Glutamatergic neuron (in vitro differentiated cells): ENCODE results near the gene FCSK. TPM values are rescaled to one million over a fixed set of nuclear protein-coding genes. Genes with fewer than 3 reads are reported as not detected.

Source experiments
- DNase-seq: peaks from one replicate; pipeline ENCODE4 v3.0.0; 2022
- H3K27ac Mint-ChIP-seq: one replicate; pipeline ENCODE4 v1.8.0; 2020; ENCODE audit warnings: mild to moderate bottlenecking, mixed read lengths, inconsistent platforms; ENCODE audit not compliant: unreplicated experiment
- H3K27me3 Mint-ChIP-seq: one replicate; pipeline ENCODE4 v1.8.0; 2020; ENCODE audit warnings: mild to moderate bottlenecking, moderate library complexity, mixed read lengths, inconsistent platforms; ENCODE audit not compliant: unreplicated experiment
- H3K36me3 Mint-ChIP-seq: one replicate; pipeline ENCODE4 v1.8.0; 2020; ENCODE audit warnings: mild to moderate bottlenecking, mixed read lengths, inconsistent platforms; ENCODE audit not compliant: unreplicated experiment
- H3K4me1 Mint-ChIP-seq: one replicate; pipeline ENCODE4 v1.8.0; 2020; ENCODE audit warnings: mild to moderate bottlenecking, low read depth, mixed read lengths, inconsistent platforms; ENCODE audit not compliant: unreplicated experiment
- H3K4me3 Mint-ChIP-seq: one replicate; pipeline ENCODE4 v1.8.0; 2020; ENCODE audit warnings: mild to moderate bottlenecking, mixed read lengths, inconsistent platforms; ENCODE audit not compliant: unreplicated experiment
- H3K9me3 Mint-ChIP-seq: one replicate; pipeline ENCODE4 v1.8.0; 2020; ENCODE audit warnings: mild to moderate bottlenecking, moderate library complexity, mixed read lengths, inconsistent platforms; ENCODE audit not compliant: unreplicated experiment
- CTCF ChIP-seq: fragments of 200-600 bp; sonication (generic); IDR thresholded peaks from one replicate; pipeline ENCODE4 v1.5.0; 2021; ENCODE audit not compliant: partially characterized antibody, unreplicated experiment
- total RNA-seq: library from RNA; stranded (reverse); fragmentation: NEBNext Ultra II Directional; extraction: Animal tissue kit (Norgen Biotek cat#: 25700); gene quantifications from one replicate; pipeline ENCODE4 v1.2.1, GENCODE V29; 2021; ENCODE audit not compliant: unreplicated experiment

Gene FCSK
- total RNA-seq, 1 donor from 2014 or later = 15.4 TPM

GRCh38 chr16:70483426-70483825 lies 29.0 kb downstream of the FCSK start:
- peaks cover 2% of the 10 kb centered on the region for H3K27me3 Mint-ChIP-seq
- no peak for DNase-seq
- H3K9me3 Mint-ChIP-seq = no peaks in the 10 kb centered on the region
- no peaks in the 10 kb centered on the region for H3K36me3 Mint-ChIP-seq
- no peaks in the 10 kb centered on the region for H3K4me1 Mint-ChIP-seq
- TF ChIP-seq CTCF = no peak
- H3K27ac Mint-ChIP-seq = no peak overlapping the region
- no peak overlapping the region for H3K4me3 Mint-ChIP-seq

- H3K4me3 Mint-ChIP-seq = no peak overlapping the region
- H3K27me3 Mint-ChIP-seq = peaks cover 2% of the 10 kb centered on the region
- no peaks in the 10 kb centered on the region for H3K36me3 Mint-ChIP-seq
- TF ChIP-seq CTCF = no peak
- no peaks in the 10 kb centered on the region for H3K4me1 Mint-ChIP-seq
- no peaks in the 10 kb centered on the region for H3K9me3 Mint-ChIP-seq
- DNase-seq = no peak
- H3K27ac Mint-ChIP-seq = no peak overlapping the region
Observed at GRCh38 chr16:70484867-70485266, 30.5 kb downstream of the FCSK start.

DNA sequence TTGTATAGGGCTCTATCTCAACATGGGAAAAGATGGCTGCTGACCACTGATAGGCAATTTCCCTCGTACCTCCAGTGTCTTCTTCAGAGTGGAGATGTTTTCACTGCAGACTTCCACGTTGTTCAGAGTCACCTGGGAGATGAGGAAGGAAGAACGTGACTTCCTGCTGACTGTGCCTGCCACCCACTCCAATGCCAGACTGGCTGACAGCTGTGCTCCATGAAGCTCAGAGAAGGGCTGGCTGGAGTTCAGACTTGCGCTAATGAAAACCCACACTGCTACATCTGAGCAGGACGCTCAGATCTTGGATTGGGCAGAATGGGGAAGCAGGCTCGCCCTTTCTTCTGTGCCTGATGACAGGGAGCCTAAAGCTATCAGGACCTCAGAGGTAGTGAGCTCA lies 35.9 kb downstream of the FCSK start:
- Mint-ChIP-seq H3K9me3 (no peaks in the 10 kb centered on the region), H3K27ac (no peak overlapping the region), H3K27me3 (no peaks in the 10 kb centered on the region), H3K36me3 (no peaks in the 10 kb centered on the region), H3K4me3 (no peak overlapping the region), H3K4me1 (no peaks in the 10 kb centered on the region)
- DNase-seq = no peak
- no peak for TF ChIP-seq CTCF

- Mint-ChIP-seq H3K4me1 (no peaks in the 10 kb centered on the region), H3K27me3 (peaks cover 4% of the 10 kb centered on the region), H3K4me3 (no peak overlapping the region), H3K27ac (no peak overlapping the region), H3K36me3 (no peaks in the 10 kb centered on the region), H3K9me3 (peaks cover 3% of the 10 kb centered on the region)
- no peak for TF ChIP-seq CTCF
- DNase-seq = no peak
Observed at GRCh38 chr16:70493802-70494201, 39.4 kb downstream of the FCSK start.

DNA sequence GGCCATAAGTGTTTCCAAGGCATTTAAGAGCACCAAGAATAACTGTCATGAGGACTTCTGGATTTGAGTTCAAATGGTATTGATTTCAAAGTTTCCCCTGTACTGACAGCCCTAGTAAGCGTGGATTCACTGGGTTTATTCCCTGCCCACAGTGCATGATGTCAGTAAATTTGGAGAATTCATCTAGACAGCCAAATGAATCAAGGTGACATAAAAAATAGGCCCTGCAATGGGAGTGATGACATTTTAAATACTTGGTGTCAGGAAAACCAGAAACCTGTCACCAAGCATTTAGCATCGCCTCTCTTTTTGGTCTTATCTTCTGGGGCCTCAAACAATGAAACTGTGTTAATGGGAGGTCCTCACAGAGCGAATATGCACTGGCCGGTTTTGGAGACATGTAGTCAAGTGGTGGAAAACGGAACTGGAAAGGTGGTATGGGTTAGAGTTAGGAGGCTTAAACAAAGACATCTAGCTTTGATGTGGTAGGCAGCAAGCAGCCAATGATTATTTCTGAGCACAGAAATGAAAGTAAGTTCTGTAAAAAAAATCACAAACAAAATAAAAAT lies 39.9 kb downstream of the FCSK start:
- Mint-ChIP-seq H3K27me3 (peaks cover 4% of the 10 kb centered on the region), H3K4me3 (no peak overlapping the region), H3K36me3 (no peaks in the 10 kb centered on the region), H3K27ac (no peak overlapping the region), H3K9me3 (peaks cover 3% of the 10 kb centered on the region), H3K4me1 (no peaks in the 10 kb centered on the region)
- no peak for DNase-seq
- no peak for TF ChIP-seq CTCF
